Thoracic aorta (tissue), 2 donors: ENCODE results near the gene SPATA31C1. TPM values are rescaled to one million over a fixed set of nuclear protein-coding genes. Genes with fewer than 3 reads are reported as not detected.

Experiments
- ATAC-seq: fragments of 150-250 bp; one replicate; pipeline ENCODE4 v1.8.0; 2017; ENCODE audit warnings: low read depth; ENCODE audit not compliant: insufficient number of reproducible peaks, low FRiP score
- DNase-seq: peaks from one replicate; pipeline ENCODE4 v3.0.0-alpha.2; 2020; ENCODE audit warnings: low spot score
- H3K27ac ChIP-seq, 2 donors: fragments of 200-600 bp; sonication (generic); 1 replicate in 1 of 2; 2 replicates in 1 of 2; pipeline ENCODE4 v1.5.1; 2016; ENCODE audit warnings: mild to moderate bottlenecking in 2 of 2, moderate library complexity in 2 of 2
- H3K27me3 ChIP-seq: fragments of 200-600 bp; sonication (generic); replicated peaks from 2 replicates; pipeline ENCODE4 v1.6.0; 2016; ENCODE audit warnings: mild to moderate bottlenecking; ENCODE audit not compliant: insufficient read depth
- H3K36me3 ChIP-seq: fragments of 200-600 bp; sonication (generic); one replicate; pipeline ENCODE4 v1.5.1; 2016
- H3K4me1 ChIP-seq, 2 donors: fragments of 200-600 bp; sonication (generic); 1 replicate in 1 of 2; 2 replicates in 1 of 2; pipeline versions ENCODE4 v1.5.1 to v1.6.0; 2016; ENCODE audit warnings: low read depth in 2 of 2, mild to moderate bottlenecking in 1 of 2; ENCODE audit not compliant: control insufficient read depth in 1 of 2
- H3K4me3 ChIP-seq: fragments of 200-600 bp; sonication (generic); 2 replicates; pipeline ENCODE4 v1.5.1; 2016; ENCODE audit warnings: mild to moderate bottlenecking
- H3K9me3 ChIP-seq: fragments of 200-600 bp; sonication (generic); 2 replicates; pipeline ENCODE4 v1.5.1; 2016
- total RNA-seq, 2 donors: library from RNA; depleted of rRNA; stranded (reverse); fragments of >200 nt; gene quantifications; one replicate each; pipeline versions ENCODE4 v1.1.0 to v1.2.3, GENCODE V29; 2016
- TF ChIP-seq, protein P1 (sequence below): fragments of 200-600 bp; sonication (generic); IDR thresholded peaks from one replicate; pipeline ENCODE4 v1.5.1; 2019; ENCODE audit warnings: antibody characterized with exemption

The SPATA31C1 gene
- total RNA-seq, 2 donors from 2014 or later: not detected

DNA sequence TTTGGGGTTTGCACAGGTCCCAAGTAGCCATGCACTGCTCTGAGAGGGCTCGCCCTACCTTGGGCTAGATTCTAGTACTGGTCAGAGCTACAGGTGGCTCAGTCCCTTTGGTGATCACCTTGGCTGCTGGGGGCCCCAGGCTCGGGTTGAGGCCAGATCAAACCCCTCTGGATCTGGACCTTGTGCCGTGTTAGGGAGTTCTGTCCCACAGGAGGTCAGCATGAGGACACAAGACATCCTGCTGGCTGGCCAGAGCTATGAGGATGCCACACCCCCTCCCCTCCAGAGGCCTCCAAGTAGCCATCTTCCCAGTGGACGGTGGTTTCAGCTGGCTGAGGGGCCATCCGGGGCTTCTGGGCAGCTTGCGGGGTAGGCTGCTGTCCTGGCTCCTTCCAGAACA, 46.0 kb downstream of the SPATA31C1 start:
- DNase-seq (no peak), ATAC-seq (no peak)
- H3K27ac ChIP-seq: no peak overlapping the region
- TF ChIP-seq, protein P1, sequence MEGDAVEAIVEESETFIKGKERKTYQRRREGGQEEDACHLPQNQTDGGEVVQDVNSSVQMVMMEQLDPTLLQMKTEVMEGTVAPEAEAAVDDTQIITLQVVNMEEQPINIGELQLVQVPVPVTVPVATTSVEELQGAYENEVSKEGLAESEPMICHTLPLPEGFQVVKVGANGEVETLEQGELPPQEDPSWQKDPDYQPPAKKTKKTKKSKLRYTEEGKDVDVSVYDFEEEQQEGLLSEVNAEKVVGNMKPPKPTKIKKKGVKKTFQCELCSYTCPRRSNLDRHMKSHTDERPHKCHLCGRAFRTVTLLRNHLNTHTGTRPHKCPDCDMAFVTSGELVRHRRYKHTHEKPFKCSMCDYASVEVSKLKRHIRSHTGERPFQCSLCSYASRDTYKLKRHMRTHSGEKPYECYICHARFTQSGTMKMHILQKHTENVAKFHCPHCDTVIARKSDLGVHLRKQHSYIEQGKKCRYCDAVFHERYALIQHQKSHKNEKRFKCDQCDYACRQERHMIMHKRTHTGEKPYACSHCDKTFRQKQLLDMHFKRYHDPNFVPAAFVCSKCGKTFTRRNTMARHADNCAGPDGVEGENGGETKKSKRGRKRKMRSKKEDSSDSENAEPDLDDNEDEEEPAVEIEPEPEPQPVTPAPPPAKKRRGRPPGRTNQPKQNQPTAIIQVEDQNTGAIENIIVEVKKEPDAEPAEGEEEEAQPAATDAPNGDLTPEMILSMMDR: no peak
- no peaks in the 10 kb centered on the region for H3K36me3 ChIP-seq
- H3K4me1 ChIP-seq: no peaks in the 10 kb centered on the region
- no peak overlapping the region for H3K4me3 ChIP-seq
- no peaks in the 10 kb centered on the region for H3K9me3 ChIP-seq
- no peaks in the 10 kb centered on the region for H3K27me3 ChIP-seq

DNA sequence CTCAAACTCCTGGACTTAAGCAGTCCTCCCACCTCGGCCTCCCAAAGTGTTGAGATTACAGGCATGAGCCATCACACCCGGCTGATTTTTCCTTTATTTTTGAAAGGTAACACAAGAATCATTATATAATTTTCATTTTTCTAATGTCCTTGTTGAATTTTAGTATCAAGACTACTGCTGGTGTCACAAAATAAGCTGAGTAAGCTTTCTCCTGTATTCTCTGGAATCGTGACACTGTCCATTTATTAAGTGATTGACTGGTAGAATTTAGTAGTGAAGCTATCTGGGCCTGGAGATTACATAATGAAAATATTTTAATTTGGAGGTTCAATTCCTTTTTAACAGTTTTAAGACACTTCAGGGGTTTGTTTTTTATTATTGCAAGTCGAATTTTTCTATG, 47.1 kb downstream of the SPATA31C1 start:
- H3K4me1 ChIP-seq: no peaks in the 10 kb centered on the region
- no peaks in the 10 kb centered on the region for H3K36me3 ChIP-seq
- H3K27ac ChIP-seq: no peak overlapping the region
- TF ChIP-seq, protein P1: no peak
- H3K27me3 ChIP-seq: no peaks in the 10 kb centered on the region
- no peaks in the 10 kb centered on the region for H3K9me3 ChIP-seq
- no peak overlapping the region for H3K4me3 ChIP-seq
- DNase-seq: no peak
- no peak for ATAC-seq

DNA sequence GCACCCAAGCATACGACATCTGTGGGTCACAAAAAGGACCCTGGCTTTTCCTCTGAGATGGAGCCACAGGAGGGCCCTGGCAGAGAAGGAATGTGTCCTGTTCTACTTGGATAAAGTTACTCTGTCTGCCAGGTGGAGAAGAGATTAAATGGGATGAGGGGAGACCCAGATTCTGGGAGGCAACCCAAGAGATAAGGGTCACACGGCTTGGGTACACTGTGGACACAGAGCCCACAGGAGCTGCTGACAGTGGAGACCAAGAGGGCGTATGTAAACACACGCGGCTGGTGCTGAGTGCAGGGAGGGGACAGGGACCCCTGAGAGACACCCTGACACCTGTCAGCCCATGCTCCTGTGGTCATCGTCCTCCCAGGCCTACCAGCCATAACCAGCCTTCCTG, 50.4 kb downstream of the SPATA31C1 start:
- DNase-seq (no peak), ATAC-seq (no peak)
- Histone ChIP-seq H3K27ac (no peak overlapping the region), H3K27me3 (no peaks in the 10 kb centered on the region), H3K4me1 (no peaks in the 10 kb centered on the region), H3K4me3 (no peak overlapping the region), H3K9me3 (no peaks in the 10 kb centered on the region), H3K36me3 (no peaks in the 10 kb centered on the region)
- TF ChIP-seq, protein P1: no peak

DNA sequence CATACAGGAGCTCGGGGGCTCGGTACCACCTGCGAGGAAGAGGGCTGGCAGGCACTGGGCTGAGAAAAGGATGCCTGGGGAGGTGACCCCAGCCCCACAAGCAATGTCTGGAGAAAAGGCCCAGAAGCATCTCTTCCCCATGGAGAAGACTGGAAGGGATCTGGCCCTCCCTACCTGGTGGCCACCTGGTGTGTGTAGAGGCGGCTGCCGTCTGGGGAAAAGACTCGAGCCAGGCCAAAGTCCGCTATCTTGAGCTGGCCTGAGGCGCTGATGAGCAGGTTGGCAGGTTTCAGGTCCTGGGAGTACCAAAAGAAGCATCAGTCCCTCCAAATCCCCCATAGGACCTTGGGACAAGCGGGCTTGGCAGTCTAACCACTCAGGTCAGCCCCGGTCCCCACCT, 52.8 kb downstream of the SPATA31C1 start:
- H3K27me3 ChIP-seq: no peaks in the 10 kb centered on the region
- H3K36me3 ChIP-seq: no peaks in the 10 kb centered on the region
- no peak overlapping the region for H3K27ac ChIP-seq
- DNase-seq (no peak), ATAC-seq (no peak)
- no peak overlapping the region for H3K4me3 ChIP-seq
- H3K4me1 ChIP-seq: peaks cover 4 to 9% of the 10 kb centered on the region in 2 donors
- H3K9me3 ChIP-seq: no peaks in the 10 kb centered on the region
- TF ChIP-seq, protein P1: no peak

DNA sequence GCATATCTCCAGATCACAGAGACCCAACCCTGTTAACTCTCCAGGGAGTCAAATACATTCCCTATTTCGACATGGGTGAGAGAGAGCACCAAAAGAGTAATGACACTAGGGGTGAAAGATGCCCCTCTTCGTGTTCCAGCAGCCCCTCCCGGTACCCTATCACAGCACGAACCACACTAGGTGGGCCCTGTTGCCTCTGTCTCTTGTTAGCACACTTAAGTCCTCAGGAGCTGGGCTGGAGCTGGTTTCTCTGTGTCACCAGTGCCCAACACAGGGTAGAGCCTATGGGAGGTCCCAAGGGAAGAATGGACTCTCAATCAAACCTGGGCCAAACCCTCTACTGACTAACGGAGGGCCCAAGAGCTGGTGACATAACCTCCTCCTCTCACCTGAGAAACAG, 55.4 kb downstream of the SPATA31C1 start:
- H3K27ac ChIP-seq: no peak overlapping the region
- no peaks in the 10 kb centered on the region for H3K36me3 ChIP-seq
- no peak for DNase-seq
- no peak for ATAC-seq
- no peak overlapping the region for H3K4me3 ChIP-seq
- peaks cover 4 to 9% of the 10 kb centered on the region in 2 donors for H3K4me1 ChIP-seq
- H3K9me3 ChIP-seq: no peaks in the 10 kb centered on the region
- no peaks in the 10 kb centered on the region for H3K27me3 ChIP-seq
- TF ChIP-seq, protein P1: no peak

Other genes starting within 250 kb of the SPATA31C1 start
- gene CTSL, start 191.8 kb upstream of the SPATA31C1 start, total RNA-seq: 100 to 1,000 TPM in 1 of 2 donors, 10 to 100 TPM in 1; 94.5 to 274 TPM
- gene SPATA31E1, start 35.1 kb upstream of the SPATA31C1 start, total RNA-seq: not detected
- gene CDK20, start 56.6 kb downstream of the SPATA31C1 start, total RNA-seq: 10 to 100 TPM in 1 of 2 donors, 1 to 10 TPM in 1; 4.1 to 10.5 TPM
- not detected for gene SPATA31C2, start 220.5 kb downstream of the SPATA31C1 start, total RNA-seq